WI38 (cell line): ENCODE measurements around the gene TMEM217.
"Not testable (repeated sequence)": the region's sequence is repeated elsewhere in the genome, so short reads cannot be mapped to it uniquely, and the experiment has no call there.

ENCODE experiments used
- H3K4me3 ChIP-seq: 2 replicates; pipeline ENCODE4 v1.5.1; 2011; ENCODE audit warnings: low read depth, mild to moderate bottlenecking, control low read depth, low read length
- CTCF ChIP-seq: IDR thresholded peaks from 2 replicates; pipeline ENCODE4 v1.5.1; 2012; ENCODE audit warnings: low read depth, mild to moderate bottlenecking, control low read depth, low read length

The TMEM217 gene

GRCh38 chr6:37302086-37302686 is 44.2 kb upstream of the TMEM217 start:
- no peak for TF ChIP-seq CTCF
- no peak overlapping the region for H3K4me3 ChIP-seq

GRCh38 chr6:37299990-37300389 is 42.0 kb upstream of the TMEM217 start:
- no peak for TF ChIP-seq CTCF
- H3K4me3 ChIP-seq, result no peak overlapping the region

GRCh38 chr6:37298958-37299357 is 41.0 kb upstream of the TMEM217 start:
- no peak for TF ChIP-seq CTCF
- no peak overlapping the region for H3K4me3 ChIP-seq

- not testable (repeated sequence) for H3K4me3 ChIP-seq
Measured at GRCh38 chr6:37297637-37298036, 39.7 kb upstream of the TMEM217 start.

GRCh38 chr6:37293426-37293825 is 35.5 kb upstream of the TMEM217 start:
- H3K4me3 ChIP-seq, result no peak overlapping the region
- TF ChIP-seq CTCF, result no peak

GRCh38 chr6:37289931-37290330 is 32.0 kb upstream of the TMEM217 start:
- no peak overlapping the region for H3K4me3 ChIP-seq
- no peak for TF ChIP-seq CTCF

GRCh38 chr6:37288247-37288646 is 30.3 kb upstream of the TMEM217 start:
- no peak for TF ChIP-seq CTCF
- no peak overlapping the region for H3K4me3 ChIP-seq

GRCh38 chr6:37287519-37288157 is 29.7 kb upstream of the TMEM217 start:
- TF ChIP-seq CTCF, result no peak
- H3K4me3 ChIP-seq, result no peak overlapping the region
